MM.1S (cell line): ENCODE results near the gene RARS1.

Experiments
- CTCF ChIP-seq: fragments of 300-600 bp; sonication (generic); IDR thresholded peaks from 2 replicates; pipeline ENCODE4 v1.5.1; 2016; ENCODE audit warnings: antibody characterized with exemption, low read length, mixed read lengths
- EZH2 ChIP-seq: fragments of 300-600 bp; sonication (generic); optimal IDR thresholded peaks from 2 replicates; pipeline ENCODE3; 2017; ENCODE audit warnings: low read depth, mild to moderate bottlenecking, antibody characterized with exemption, low read length, mixed read lengths
- EZH2phosphoT487 ChIP-seq: fragments of 300-600 bp; sonication (generic); IDR thresholded peaks from 2 replicates; pipeline ENCODE4 v1.6.1; 2018; ENCODE audit warnings: antibody characterized with exemption, low read length

DNA sequence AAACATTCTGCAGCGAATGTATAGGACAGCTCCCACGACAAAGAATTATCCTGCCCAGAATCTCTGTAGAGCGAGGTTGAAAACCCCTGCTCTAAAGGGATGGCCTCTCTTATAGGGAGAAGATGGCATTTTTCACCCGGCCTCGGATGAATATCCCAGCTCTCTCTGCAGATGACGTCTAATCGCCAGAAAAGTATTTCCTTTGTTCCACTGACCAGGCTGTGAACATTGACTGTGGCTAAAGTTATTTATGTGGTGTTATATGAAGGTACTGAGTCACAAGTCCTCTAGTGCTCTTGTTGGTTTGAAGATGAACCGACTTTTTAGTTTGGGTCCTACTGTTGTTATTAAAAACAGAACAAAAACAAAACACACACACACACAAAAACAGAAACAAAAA is 17.4 kb upstream of the RARS1 start:
- TF ChIP-seq CTCF (no peak), EZH2phosphoT487 (no peak), EZH2 (no peak)
